Activated CD8-positive, alpha-beta memory T cell treated with anti-CD3 and anti-CD28 coated beads, Interleukin-2, amount 50 U/mL, for 24 hours (primary cell): ENCODE data around the gene CREB3L2.
"Not testable (repeated sequence)": the region's sequence is repeated elsewhere in the genome, so short reads cannot be mapped to it uniquely, and the experiment has no call there.

ENCODE experiments used
- DNase-seq: peaks from one replicate; pipeline ENCODE4 v3.0.0-alpha.2; 2020; ENCODE audit errors: extremely low read depth

The CREB3L2 gene, protein sequence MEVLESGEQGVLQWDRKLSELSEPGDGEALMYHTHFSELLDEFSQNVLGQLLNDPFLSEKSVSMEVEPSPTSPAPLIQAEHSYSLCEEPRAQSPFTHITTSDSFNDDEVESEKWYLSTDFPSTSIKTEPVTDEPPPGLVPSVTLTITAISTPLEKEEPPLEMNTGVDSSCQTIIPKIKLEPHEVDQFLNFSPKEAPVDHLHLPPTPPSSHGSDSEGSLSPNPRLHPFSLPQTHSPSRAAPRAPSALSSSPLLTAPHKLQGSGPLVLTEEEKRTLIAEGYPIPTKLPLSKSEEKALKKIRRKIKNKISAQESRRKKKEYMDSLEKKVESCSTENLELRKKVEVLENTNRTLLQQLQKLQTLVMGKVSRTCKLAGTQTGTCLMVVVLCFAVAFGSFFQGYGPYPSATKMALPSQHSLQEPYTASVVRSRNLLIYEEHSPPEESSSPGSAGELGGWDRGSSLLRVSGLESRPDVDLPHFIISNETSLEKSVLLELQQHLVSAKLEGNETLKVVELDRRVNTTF

GRCh38 chr7:138001529-138002095 is at the start of gene CREB3L2:
CREB3L2 (minus strand) TSS chr7:138002086; CDS start chr7:138001705, 381 bp downstream.
- peak; percentile 34 for DNase-seq

GRCh38 chr7:138049505-138050116 is 47.7 kb upstream of the CREB3L2 start:
- DNase-seq = no peak

GRCh38 chr7:138047907-138048306 is 46.0 kb upstream of the CREB3L2 start:
- DNase-seq = no peak

GRCh38 chr7:138044897-138045296 is 43.0 kb upstream of the CREB3L2 start:
- no peak for DNase-seq

DNA sequence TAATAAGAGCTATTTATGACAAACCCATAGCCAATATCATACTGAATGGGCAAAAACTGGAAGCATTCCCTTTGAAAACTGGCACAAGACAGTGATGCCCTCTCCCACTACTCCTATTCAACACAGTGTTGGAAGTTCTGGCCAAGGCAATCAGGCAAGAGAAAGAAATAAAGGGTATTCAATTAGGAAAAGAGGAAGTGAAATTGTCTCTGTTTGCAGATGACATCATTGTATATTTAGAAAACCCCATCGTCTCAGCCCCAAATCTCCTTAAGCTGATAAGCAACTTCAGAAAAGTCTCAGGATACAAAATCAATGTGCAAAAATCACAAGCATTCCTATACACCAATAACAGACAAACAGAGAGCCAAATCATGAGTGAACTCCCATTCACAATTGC is 38.2 kb upstream of the CREB3L2 start:
- not testable (repeated sequence) for DNase-seq

- DNase-seq = no peak
Observed at GRCh38 chr7:138036135-138036534, 34.2 kb upstream of the CREB3L2 start.

DNA sequence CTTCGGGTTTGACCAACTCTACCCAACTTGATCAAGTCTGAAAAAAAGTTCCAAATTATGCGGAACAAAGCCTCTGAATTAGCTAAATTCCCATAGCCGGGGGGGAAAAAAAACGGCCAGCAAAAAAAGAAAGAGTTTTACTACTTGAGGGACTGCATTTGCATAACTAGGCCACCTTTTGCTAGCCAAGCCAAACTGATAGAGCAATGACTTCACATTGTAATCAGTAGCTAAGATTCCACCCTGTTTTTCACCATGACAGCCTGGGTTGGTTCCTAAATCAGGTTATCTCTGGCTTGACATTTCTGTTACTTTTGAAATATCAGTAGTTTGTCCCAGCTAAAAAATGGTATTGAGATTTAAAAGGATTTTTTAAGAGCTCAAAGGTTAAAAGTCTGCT is 31.4 kb upstream of the CREB3L2 start:
- no peak for DNase-seq

DNA sequence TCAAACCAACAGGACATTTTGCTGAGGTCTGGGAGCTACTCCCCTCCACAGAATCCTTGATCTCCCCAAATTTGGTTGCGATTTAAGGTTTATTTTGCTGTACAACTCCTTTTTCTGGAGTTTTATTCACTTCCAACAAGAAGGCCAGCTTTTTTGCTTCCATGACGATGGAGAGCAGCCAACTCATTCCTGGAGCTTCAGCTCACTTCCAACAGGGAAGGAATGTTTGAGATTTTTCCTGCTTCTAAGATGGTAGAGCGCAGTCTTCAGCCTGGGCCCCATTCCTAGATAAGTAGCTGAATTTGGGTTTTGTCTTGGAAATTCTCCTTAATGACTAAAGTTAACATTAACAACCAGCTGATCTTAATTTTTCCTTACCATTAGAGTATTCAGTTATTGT is 30.9 kb upstream of the CREB3L2 start:
- no peak for DNase-seq

DNA sequence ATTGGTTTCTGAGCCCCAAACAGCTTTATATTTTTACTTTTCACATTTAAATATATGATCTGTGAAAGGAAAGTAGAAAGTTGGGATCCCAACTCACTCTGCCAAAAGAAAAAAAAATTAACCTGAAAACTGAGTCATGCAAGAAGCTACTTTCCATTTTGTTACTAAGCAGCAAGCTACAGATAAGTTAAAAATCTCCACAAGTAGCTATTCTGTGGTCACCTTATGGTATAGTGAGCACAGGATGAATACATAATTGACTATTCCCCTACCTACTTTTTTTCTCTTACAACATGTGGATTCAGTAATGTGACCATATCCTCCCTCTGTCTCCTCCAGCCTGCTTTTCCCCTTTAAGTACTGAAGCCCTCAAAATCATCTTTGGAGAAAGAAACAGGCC is 30.3 kb upstream of the CREB3L2 start:
- DNase-seq = no peak

DNA sequence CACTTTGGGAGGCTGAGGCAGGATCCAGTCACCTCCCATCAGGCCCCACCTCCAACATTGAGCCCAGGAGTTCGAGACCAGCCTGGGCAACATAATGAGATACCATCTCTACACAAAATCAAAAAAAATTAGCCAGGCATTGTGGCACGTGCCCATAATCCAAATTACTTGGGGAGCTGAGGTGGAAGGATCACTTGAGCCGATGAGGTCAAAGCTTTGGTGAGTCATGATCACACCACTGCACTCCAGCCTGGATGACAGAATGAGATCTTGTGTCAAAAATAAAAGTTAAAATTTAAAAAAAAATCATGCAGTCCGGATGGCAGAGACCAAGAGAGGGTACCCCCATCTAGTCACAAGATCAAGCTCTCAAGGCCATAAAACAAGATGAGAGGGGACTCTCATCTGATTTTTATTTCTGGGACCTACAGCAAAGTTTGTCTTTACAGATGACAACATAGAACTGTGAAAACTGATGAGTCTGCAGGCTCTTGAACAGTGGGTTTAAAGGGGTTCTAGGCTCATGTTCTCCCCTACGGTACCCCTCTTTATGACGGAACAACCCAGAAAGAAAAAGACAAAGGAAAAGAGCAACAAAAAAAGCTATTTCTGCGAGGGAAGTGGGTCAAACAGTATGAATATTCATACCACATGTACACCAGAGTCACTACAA is 28.9 kb upstream of the CREB3L2 start:
- no peak for DNase-seq

- no peak for DNase-seq
Observed at GRCh38 chr7:138029941-138030340, 28.1 kb upstream of the CREB3L2 start.

DNA sequence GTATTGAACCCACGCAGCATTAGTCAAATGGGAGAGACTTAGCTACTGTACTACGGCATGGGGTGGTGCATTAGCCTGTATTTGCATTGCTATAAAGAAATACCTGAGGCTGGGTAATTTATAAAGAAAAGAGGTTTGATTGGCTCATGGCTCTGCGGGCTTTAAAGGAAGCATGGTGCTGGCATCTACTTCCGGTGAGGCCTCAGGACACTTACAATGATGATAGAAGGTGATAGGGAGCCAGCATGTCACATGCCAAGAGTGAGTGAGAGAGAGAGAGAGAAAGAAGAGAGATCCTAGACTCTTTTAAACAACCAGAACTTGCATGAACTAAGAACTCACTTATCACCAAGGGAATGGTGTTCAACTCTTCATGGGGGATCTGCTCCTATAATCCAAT is 27.2 kb upstream of the CREB3L2 start:
- no peak for DNase-seq

GRCh38 chr7:138027100-138027499 is 25.2 kb upstream of the CREB3L2 start:
- DNase-seq = no peak

DNA sequence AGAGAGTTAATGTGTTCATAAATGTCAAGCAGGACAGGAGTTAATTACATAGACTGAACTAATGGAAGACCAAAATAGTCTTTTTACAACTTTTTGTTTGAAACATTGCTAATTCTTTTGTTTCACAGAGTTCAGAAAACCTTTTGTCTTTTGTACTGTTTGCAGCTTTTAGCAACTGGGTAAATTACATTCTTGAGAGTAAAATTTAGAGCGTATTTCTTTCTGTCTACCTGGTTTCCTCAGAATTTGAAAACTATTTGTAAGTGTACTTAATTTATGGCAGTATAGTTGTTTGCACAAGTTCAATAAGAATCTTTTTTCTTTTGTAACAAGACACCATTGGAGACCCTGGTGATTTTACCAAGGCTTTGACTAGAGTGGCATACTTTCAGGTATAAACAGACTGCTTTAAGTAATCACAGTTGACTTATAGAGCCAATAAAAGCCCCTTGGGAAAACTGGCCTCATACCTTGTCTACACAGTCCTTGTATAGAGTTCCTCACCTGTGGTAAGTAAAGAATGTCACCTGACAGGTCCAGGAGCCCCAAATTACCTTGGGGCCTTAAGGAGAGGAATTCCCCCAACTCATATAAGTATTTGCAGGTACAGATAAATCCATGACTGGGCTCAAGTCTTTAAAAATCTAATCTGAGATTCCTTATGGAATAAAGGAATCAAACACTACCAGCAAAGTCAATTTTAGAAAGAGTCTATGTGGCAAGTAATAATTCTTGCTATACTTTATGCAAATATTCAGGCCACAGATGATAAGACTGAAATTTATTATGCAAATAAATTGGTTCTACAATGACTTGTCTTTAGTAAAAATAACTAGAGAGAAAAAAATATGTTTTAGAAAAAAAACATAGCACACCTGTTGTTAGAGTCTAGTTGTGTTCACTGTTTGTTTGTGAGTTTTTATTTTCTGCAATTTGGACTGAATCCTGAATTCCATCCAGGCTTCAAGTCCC is 23.6 kb upstream of the CREB3L2 start:
- DNase-seq = no peak

GRCh38 chr7:138024765-138025164 is 22.9 kb upstream of the CREB3L2 start:
- DNase-seq = no peak

- no peak for DNase-seq
Observed at GRCh38 chr7:138024343-138024691, 22.4 kb upstream of the CREB3L2 start.

DNA sequence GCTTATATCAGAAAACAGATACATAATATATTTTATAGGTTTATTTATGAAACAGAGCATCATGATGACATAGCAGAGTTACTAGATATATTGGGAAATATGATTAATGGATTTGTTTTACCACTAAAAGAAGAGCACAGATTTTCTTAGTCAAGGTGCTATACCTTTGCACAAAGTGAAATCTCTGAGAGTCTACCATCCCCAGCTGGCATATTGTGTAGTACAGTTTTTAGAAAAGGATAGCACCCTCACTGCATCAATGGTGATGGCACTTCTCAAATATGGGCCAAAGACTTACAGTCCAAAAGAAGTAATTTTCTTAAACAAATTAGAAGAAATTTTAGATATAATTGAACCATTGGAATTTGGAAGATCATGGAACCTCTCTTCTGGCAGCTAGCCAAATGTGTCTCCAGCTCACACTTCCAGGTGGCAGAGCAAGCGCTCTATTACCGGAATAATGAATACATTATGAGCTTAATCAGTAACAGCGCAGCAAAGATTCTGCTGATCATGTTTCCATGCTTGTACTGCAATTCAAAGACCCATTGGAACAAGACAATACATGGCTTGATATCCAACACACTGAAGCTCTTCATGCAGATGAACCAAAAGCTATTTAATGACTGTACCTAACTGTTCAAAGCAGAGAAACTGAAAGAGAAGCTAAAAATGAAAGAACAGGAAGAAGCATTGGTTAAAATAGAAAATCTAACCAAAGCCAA is 21.9 kb upstream of the CREB3L2 start:
- no peak for DNase-seq

- no peak for DNase-seq
Observed at GRCh38 chr7:138021889-138022288, 20.0 kb upstream of the CREB3L2 start.

GRCh38 chr7:138017992-138018391 is 16.1 kb upstream of the CREB3L2 start:
- no peak for DNase-seq

GRCh38 chr7:138015096-138015495 is 13.2 kb upstream of the CREB3L2 start:
- no peak for DNase-seq

- no peak for DNase-seq
Observed at GRCh38 chr7:138014686-138015085, 12.8 kb upstream of the CREB3L2 start.
